Karpas-422 (cell line): ENCODE measurements around the gene KLHDC10. TPM values are rescaled to one million over a fixed set of nuclear protein-coding genes. Genes with fewer than 3 reads are reported as not detected.

Source experiments
- DNase-seq: peaks from one replicate; pipeline ENCODE4 v3.0.0-alpha.2; 2015
- H2AFZ ChIP-seq: fragments of 200-600 bp; sonication (generic); 2 replicates; pipeline ENCODE4 v1.6.1; 2014; ENCODE audit warnings: antibody characterized with exemption, low read length, mixed read lengths
- H3K27ac ChIP-seq: fragments of 200-600 bp; sonication (generic); 2 replicates; pipeline ENCODE4 v1.5.1; 2014; ENCODE audit warnings: mild to moderate bottlenecking, low read length, moderate library complexity
- H3K27me3 ChIP-seq: fragments of 200-600 bp; sonication (generic); 2 replicates; pipeline ENCODE4 v1.6.1; 2014; ENCODE audit warnings: low read length, mixed read lengths
- H3K36me3 ChIP-seq: fragments of 200-600 bp; sonication (generic); 2 replicates; pipeline ENCODE4 v1.6.1; 2014; ENCODE audit warnings: low read length, mixed read lengths; ENCODE audit not compliant: insufficient read depth
- H3K4me1 ChIP-seq: fragments of 200-600 bp; sonication (generic); 2 replicates; pipeline ENCODE4 v1.6.1; 2014; ENCODE audit warnings: mild to moderate bottlenecking, low read length, mixed read lengths
- H3K4me2 ChIP-seq: fragments of 200-600 bp; sonication (generic); 2 replicates; pipeline ENCODE4 v1.6.1; 2014; ENCODE audit warnings: low read length, low read depth, mild to moderate bottlenecking; ENCODE audit not compliant: poor library complexity, severe bottlenecking
- H3K4me3 ChIP-seq: fragments of 200-600 bp; sonication (generic); 2 replicates; pipeline ENCODE4 v1.5.1; 2014; ENCODE audit warnings: mild to moderate bottlenecking, antibody characterized with exemption, low read length, mixed read lengths
- H3K79me2 ChIP-seq: fragments of 200-600 bp; sonication (generic); 2 replicates; pipeline ENCODE4 v1.6.1; 2014; ENCODE audit warnings: mild to moderate bottlenecking, low read length, mixed read lengths
- H3K9ac ChIP-seq: fragments of 200-600 bp; sonication (generic); 2 replicates; pipeline ENCODE4 v1.6.0; 2014; ENCODE audit warnings: low read length
- H3K9me2 ChIP-seq: fragments of 200-600 bp; sonication (generic), shearing (Covaris generic); replicated peaks from 2 replicates; pipeline ENCODE4 v1.6.0; 2014; ENCODE audit warnings: mild to moderate bottlenecking, low read length, moderate library complexity; ENCODE audit not compliant: insufficient read depth
- H3K9me3 ChIP-seq: fragments of 300-700, 200-600 bp; sonication (generic); 2 replicates; pipeline ENCODE4 v1.6.1; 2014; ENCODE audit warnings: low read length, mixed read lengths
- H4K20me1 ChIP-seq: fragments of 200-600 bp; sonication (generic); 2 replicates; pipeline ENCODE4 v1.6.1; 2014; ENCODE audit warnings: mild to moderate bottlenecking, antibody characterized with exemption, low read length, low read depth; ENCODE audit not compliant: insufficient read depth
- total RNA-seq: library from RNA; depleted of rRNA; stranded (reverse); fragments of >200 nt; shearing (Covaris generic); gene quantifications from 2 replicates; pipeline ENCODE4 v1.2.3, GENCODE V29; 2014; ENCODE audit warnings: low replicate concordance

Gene KLHDC10
- total RNA-seq, 1 experiment from 2014 or later: 14.1 TPM

DNA sequence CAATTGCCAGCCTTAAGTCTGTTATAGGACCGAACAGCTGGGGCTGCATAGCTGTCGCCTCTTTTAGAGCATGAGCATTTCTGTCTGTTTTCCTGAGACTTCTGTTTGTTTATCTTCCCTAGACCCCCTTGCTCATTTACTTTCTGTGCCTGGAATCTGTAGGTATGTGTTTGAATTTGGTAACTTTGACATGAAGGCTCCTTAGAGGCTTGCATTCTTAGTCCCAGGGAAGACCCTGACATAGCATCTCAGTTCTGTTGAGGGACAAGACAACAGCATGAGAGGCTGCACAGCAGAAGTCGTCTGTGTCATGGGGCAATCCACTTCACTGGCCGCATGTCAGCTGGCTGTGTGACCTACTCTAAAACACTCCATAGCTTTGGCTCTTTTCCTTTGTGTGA, 58.7 kb downstream of the KLHDC10 start:
- DNase-seq: no peak
- Histone ChIP-seq H3K9ac (no peak overlapping the region), H3K27me3 (no peaks in the 10 kb centered on the region), H3K9me3 (no peaks in the 10 kb centered on the region), H4K20me1 (no peaks in the 10 kb centered on the region), H2AFZ (no peak overlapping the region), H3K79me2 (no peaks in the 10 kb centered on the region), H3K4me2 (no peak overlapping the region), H3K4me3 (no peak overlapping the region), H3K4me1 (no peaks in the 10 kb centered on the region), H3K27ac (no peak overlapping the region), H3K36me3 (no peaks in the 10 kb centered on the region; the same call in 1 of the 2 replicates), H3K9me2 (no peaks in the 10 kb centered on the region)

DNA sequence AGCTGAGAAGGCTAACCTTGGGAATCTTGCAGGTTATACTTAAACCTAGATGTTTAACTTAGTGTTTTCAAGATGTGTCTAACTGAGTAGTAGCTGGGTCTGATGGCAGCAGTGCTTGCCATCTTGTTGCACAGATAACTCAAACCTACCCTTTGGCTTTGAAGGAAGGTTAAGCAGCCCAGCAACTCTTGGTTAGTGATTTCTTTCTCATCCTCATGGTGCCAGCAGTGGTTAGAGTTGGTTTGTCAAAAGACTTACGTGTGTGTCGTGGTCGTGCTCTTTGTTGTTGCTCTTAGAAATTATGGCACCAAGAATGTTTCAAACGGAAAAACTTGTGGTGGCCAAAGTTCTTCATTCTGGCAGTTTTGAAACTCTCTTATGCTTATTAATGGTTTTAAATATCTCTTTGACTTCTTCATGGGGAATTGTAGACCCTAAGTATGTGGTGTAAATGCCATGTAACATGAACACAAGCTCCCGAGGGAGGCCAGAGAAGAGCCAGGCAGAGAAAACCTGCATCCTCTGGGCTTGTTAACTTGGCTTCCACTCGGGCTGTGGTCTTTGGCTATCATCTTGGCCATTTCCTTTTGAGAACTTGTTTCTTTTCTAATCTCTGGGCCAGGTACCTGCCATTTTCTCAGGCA, 61.0 kb downstream of the KLHDC10 start:
- no peaks in the 10 kb centered on the region; the same call in 1 of the 2 replicates for H3K36me3 ChIP-seq

DNA sequence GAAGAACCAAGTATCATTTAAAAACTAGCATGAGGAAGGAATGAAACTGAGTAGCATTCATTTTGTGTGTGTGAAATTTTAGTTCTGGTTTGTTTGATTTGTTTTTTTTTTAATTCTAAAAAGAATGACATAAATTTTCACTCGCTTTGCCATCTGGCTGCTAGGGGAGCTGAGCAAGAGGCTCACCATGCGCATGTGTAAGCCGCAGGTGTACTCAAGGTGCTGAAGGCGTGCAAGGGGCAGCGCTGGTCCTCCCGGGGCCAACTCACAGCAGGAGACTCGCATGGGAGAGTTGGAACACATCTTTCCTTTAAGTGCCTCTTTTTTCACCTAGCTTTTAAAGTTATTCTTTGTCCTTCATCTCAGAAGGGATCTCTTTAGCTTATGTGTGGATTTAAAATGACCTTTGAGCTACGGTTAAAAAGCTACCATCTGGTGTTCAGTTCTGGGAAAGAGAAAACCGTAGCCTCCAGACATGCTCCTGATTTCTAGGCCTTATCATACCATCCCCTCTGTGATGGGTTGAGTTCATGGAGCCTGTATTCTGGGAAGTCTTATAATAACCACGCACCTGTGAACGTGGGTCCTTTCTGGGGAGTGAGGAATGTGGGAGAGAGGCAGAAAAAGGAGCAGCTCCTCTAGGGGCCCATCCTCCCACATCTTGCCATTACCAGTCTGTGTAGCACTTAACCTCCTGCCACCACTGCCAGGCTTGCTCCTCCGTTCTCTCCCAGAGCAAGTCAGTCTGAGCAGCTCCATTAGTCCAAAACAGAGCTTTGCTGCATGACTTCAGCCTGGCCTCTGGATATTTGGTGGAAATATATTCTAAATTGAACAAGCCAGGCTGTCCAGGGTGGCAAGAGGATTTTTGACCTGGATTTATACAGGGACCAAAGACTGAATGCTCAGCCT, 61.9 kb downstream of the KLHDC10 start:
- no peaks in the 10 kb centered on the region for H3K9me3 ChIP-seq
- H3K4me2 ChIP-seq: no peak overlapping the region
- H3K9me2 ChIP-seq: no peaks in the 10 kb centered on the region
- H2AFZ ChIP-seq: no peak overlapping the region
- H3K4me1 ChIP-seq: no peaks in the 10 kb centered on the region
- H3K4me3 ChIP-seq: no peak overlapping the region
- H3K27ac ChIP-seq: no peak overlapping the region
- H3K27me3 ChIP-seq: no peaks in the 10 kb centered on the region
- H3K9ac ChIP-seq: no peak overlapping the region
- H3K79me2 ChIP-seq: no peaks in the 10 kb centered on the region
- DNase-seq: no peak
- H4K20me1 ChIP-seq: no peaks in the 10 kb centered on the region
- peaks cover 3% of the 10 kb centered on the region; the same call in 1 of the 2 replicates for H3K36me3 ChIP-seq

More for the DNA sequence above, 61.0 kb downstream of the KLHDC10 start:
- H3K27me3 ChIP-seq: no peaks in the 10 kb centered on the region
- H2AFZ ChIP-seq: no peak overlapping the region
- H3K27ac ChIP-seq: no peak overlapping the region
- H3K4me3 ChIP-seq: no peak overlapping the region
- no peaks in the 10 kb centered on the region for H3K79me2 ChIP-seq
- no peak for DNase-seq
- no peaks in the 10 kb centered on the region for H3K9me2 ChIP-seq
- H3K4me2 ChIP-seq: no peak overlapping the region
- H3K9me3 ChIP-seq: no peaks in the 10 kb centered on the region
- no peak overlapping the region for H3K9ac ChIP-seq
- no peaks in the 10 kb centered on the region for H4K20me1 ChIP-seq
- no peaks in the 10 kb centered on the region for H3K4me1 ChIP-seq

DNA sequence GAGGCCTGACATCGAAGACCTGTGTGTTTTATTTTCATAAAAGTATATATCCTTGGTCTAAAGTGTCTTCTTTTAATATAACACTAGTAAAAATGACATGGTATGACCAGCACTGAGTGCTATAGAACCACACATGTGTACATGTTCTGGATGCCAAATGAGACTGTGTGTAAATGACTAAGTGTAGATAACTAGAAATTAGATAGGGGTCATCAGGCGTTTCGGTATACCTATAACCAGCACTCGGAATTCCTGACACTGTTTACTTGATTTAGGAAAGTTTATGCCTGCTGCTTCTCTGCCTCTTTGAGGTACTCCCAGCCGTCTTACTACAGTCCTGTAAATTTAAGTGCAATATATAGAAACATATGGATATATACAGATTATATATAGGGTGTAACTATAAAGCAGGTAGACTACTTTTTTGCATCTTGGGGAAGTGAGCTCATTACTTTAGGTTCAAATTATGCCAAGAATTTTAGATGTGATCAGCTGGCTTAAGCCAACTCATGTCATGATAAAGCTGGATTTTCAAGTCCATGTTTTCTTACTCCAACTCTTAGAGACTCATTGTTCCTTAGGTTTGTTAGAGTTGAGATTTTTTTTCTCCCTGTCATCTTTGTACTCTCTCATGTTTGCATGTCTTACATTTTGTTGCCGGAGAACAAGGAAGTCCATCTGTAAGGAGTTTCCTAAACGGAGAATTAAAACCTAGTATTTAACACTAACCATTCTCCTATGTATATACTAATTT, 62.9 kb downstream of the KLHDC10 start:
- no peaks in the 10 kb centered on the region for H3K4me1 ChIP-seq
- H3K9me3 ChIP-seq: no peaks in the 10 kb centered on the region
- no peak overlapping the region for H3K9ac ChIP-seq
- no peaks in the 10 kb centered on the region for H3K27me3 ChIP-seq
- H4K20me1 ChIP-seq: no peaks in the 10 kb centered on the region
- H3K4me3 ChIP-seq: no peak overlapping the region
- H2AFZ ChIP-seq: no peak overlapping the region
- no peaks in the 10 kb centered on the region for H3K79me2 ChIP-seq
- H3K4me2 ChIP-seq: no peak overlapping the region
- peaks cover 4% of the 10 kb centered on the region; the same call in 1 of the 2 replicates for H3K36me3 ChIP-seq
- H3K9me2 ChIP-seq: no peaks in the 10 kb centered on the region
- no peak overlapping the region for H3K27ac ChIP-seq
- no peak for DNase-seq

DNA sequence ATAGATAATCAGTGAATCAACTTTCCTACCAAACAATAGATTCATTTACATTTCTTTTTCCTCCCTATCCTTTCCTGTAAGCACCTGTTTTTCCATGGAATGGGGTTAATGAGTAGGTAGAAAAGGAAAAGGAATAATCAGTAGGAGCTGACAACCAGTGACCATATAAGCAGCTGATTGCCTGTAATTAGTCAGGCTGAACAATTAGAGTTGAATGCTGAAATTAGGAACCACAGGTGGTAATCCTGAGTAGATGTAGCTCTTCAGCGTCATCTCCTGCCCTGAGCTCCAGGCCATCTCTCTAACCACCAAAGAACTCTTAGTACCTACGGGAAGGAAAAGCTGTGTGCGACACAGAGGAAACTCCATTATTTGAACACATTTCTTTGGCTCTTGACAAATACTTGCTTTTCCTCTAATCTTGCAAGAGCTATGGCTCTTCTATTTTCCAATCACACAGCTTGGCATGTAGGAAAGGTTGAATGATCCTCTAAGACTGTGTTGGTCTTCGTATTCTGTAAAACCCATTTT, 63.8 kb downstream of the KLHDC10 start:
- Histone ChIP-seq H3K4me2 (no peak overlapping the region), H3K4me3 (no peak overlapping the region), H3K27me3 (no peaks in the 10 kb centered on the region), H3K9me2 (no peaks in the 10 kb centered on the region), H3K36me3 (peaks cover 4% of the 10 kb centered on the region; the same call in 1 of the 2 replicates), H3K9me3 (no peaks in the 10 kb centered on the region), H3K4me1 (no peaks in the 10 kb centered on the region), H2AFZ (no peak overlapping the region), H4K20me1 (no peaks in the 10 kb centered on the region), H3K79me2 (no peaks in the 10 kb centered on the region), H3K27ac (no peak overlapping the region), H3K9ac (no peak overlapping the region)
- no peak for DNase-seq

DNA sequence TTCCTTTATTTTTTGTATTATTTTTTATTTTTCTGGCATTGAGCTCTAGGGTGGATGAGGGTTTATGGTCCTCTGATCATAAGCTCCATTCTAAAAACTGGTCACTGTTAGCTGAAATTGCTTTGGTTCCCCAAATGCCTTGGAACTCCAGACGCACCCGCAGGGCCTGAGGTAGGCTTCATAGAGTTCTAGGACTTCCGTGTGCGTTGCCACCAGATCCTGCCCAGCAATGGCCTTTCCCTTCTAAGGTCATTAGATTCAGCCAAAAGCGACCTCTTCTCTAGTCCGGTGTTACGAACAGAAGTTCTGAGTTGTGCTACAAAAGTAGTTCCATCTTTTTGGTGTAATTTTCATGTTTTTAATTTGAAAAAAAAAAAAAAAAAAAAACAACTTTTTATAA, 64.4 kb downstream of the KLHDC10 start:
- Histone ChIP-seq H3K27ac (no peak overlapping the region), H3K79me2 (no peaks in the 10 kb centered on the region), H3K9ac (no peak overlapping the region), H3K36me3 (peaks cover 4% of the 10 kb centered on the region; the same call in 1 of the 2 replicates), H3K4me2 (no peak overlapping the region), H3K4me1 (no peaks in the 10 kb centered on the region), H2AFZ (no peak overlapping the region), H3K27me3 (no peaks in the 10 kb centered on the region), H4K20me1 (no peaks in the 10 kb centered on the region), H3K9me3 (no peaks in the 10 kb centered on the region), H3K9me2 (no peaks in the 10 kb centered on the region), H3K4me3 (no peak overlapping the region)
- no peak for DNase-seq

DNA sequence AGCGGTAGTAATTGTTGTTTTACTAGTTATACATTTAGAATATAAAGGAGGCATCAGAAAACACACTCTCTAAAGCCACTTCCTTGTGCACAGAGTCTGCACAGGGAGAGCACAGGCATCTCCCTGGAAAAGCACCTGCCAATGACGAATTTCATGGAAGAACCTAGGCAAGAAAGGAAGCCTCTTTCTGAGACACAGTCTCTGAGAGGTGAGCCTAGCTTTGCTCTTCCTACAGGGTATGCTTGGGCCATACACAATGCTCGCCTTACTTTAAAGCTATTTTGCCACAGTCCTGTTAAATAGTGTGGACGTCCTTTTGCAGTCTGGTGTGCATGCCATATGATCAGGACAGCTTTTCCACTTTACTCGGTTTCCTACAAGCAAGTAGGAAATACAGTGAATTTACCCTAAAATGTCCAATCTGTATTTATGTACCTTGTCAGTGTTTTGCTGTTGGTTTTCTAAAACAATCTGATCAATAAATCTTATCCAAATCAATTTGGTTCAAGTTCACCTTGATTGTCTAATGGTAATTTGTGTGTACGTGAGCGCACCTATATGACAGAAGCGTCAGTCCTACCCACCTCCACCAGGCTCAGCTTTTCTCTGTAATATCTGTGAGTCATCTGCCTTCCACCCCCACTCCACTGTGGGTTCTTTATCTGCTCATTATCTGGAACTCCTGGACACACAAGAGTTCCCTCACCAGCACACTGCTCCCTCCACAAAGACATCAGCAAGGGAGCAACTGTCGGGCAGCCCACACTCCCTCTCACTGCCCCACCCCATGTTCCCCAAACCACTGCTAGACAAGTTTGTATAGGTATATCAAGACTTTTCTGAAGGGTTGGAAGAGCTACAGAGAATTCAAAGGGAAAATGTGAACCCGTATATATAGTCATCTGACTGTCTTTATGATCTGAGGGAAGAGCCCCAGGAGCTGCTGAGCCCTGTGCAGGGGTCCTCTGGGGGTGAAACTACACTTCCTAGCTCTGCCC, 65.2 kb downstream of the KLHDC10 start:
- Histone ChIP-seq H3K9me2 (no peaks in the 10 kb centered on the region), H3K4me1 (no peaks in the 10 kb centered on the region), H2AFZ (no peak overlapping the region), H3K79me2 (no peaks in the 10 kb centered on the region), H4K20me1 (no peaks in the 10 kb centered on the region), H3K4me2 (no peak overlapping the region), H3K4me3 (no peak overlapping the region), H3K9me3 (no peaks in the 10 kb centered on the region), H3K36me3 (peaks cover 4% of the 10 kb centered on the region; the same call in 1 of the 2 replicates), H3K27me3 (no peaks in the 10 kb centered on the region), H3K9ac (no peak overlapping the region), H3K27ac (no peak overlapping the region)
- DNase-seq: no peak
